Hepatocyte (in vitro differentiated cells): Measurements from ENCODE around the gene LLPH. TPM values are rescaled to one million over a fixed set of nuclear protein-coding genes. Genes with fewer than 3 reads are reported as not detected.
A peak's percentile ranks its signal among the peaks of the same experiment; 100 is the strongest.

Experiments
- DNase-seq: peaks from one replicate; pipeline ENCODE4 v3.0.0-alpha.2; 2016; ENCODE audit warnings: low spot score
- H2AFZ ChIP-seq: fragments of 200-600 bp; sonication (generic); 2 replicates; pipeline ENCODE4 v1.6.0; 2016; ENCODE audit warnings: antibody characterized with exemption, mild to moderate bottlenecking
- H3K27ac ChIP-seq: fragments of 200-600 bp; sonication (generic); 2 replicates; pipeline ENCODE4 v1.5.1; 2016; ENCODE audit warnings: mild to moderate bottlenecking
- H3K27me3 ChIP-seq: fragments of 200-600 bp; sonication (generic); 2 replicates; pipeline ENCODE4 v1.6.1; 2016
- H3K36me3 ChIP-seq: fragments of 200-600 bp; sonication (generic); replicated peaks from 2 replicates; pipeline ENCODE4 v1.5.1; 2016; ENCODE audit warnings: low read depth; ENCODE audit not compliant: insufficient read depth
- H3K4me1 ChIP-seq: fragments of 200-600 bp; sonication (generic); 2 replicates; pipeline ENCODE4 v1.5.1; 2016; ENCODE audit warnings: mild to moderate bottlenecking, moderate library complexity; ENCODE audit not compliant: insufficient read depth
- H3K4me2 ChIP-seq: fragments of 200-600 bp; sonication (generic); 2 replicates; pipeline ENCODE4 v1.6.0; 2016
- H3K4me3 ChIP-seq: fragments of 200-600 bp; sonication (generic); 2 replicates; pipeline ENCODE4 v1.5.1; 2016; ENCODE audit warnings: mild to moderate bottlenecking
- H3K79me2 ChIP-seq: fragments of 200-600 bp; sonication (generic); 2 replicates; pipeline ENCODE4 v1.6.0; 2017; ENCODE audit warnings: mild to moderate bottlenecking
- H3K9me2 ChIP-seq: fragments of 200-600 bp; sonication (generic); replicated peaks from 2 replicates; pipeline ENCODE4 v1.6.0; 2017; ENCODE audit warnings: mild to moderate bottlenecking; ENCODE audit not compliant: insufficient read depth
- H3K9me3 ChIP-seq: fragments of 200-600 bp; sonication (generic); 2 replicates; pipeline ENCODE4 v1.5.1; 2016; ENCODE audit warnings: low read depth, mild to moderate bottlenecking
- H4K20me1 ChIP-seq: fragments of 200-600 bp; sonication (generic); 2 replicates; pipeline ENCODE4 v1.6.0; 2016; ENCODE audit warnings: mild to moderate bottlenecking; ENCODE audit not compliant: insufficient read depth, poor library complexity, severe bottlenecking
- EZH2 ChIP-seq: fragments of 200-600 bp; sonication (generic); IDR thresholded peaks from 2 replicates; pipeline ENCODE4 v1.6.1; 2016; ENCODE audit warnings: antibody characterized with exemption, mild to moderate bottlenecking, borderline replicate concordance
- EZH2phosphoT487 ChIP-seq: fragments of 200-600 bp; sonication (generic); IDR thresholded peaks from one replicate; pipeline ENCODE4 v1.6.1; 2018; ENCODE audit warnings: antibody characterized with exemption, mild to moderate bottlenecking, low read depth, moderate library complexity; ENCODE audit not compliant: unreplicated experiment, severe bottlenecking
- WGBS: methylation state at CpG from one replicate; pipeline ENCODE4 v1.1.6; 2016; ENCODE audit warnings: low lambda C conversion rate; ENCODE audit errors: missing lambda C conversion rate; 5-methylcytosine and 5-hydroxymethylcytosine counted together
- polyA plus RNA-seq: library from polyadenylated mRNA; unstranded; fragments of >200 nt; fragmentation: Nextera tagmentation; extraction: Ambion mirVana; gene quantifications from 2 replicates; pipeline ENCODE4 v1.2.1, GENCODE V29; 2016
- total RNA-seq: library from RNA; depleted of rRNA; stranded (reverse); fragments of >200 nt; gene quantifications from 2 replicates; pipeline ENCODE4 v1.2.3, GENCODE V29; 2014
- TF ChIP-seq, protein P1 (sequence below): fragments of 200-600 bp; sonication (generic); IDR thresholded peaks from 2 replicates; pipeline ENCODE4 v1.5.1; 2016; ENCODE audit warnings: antibody characterized with exemption, mild to moderate bottlenecking; ENCODE audit not compliant: poor library complexity

Gene LLPH
- total and polyA plus RNA-seq, 2 experiments from 2014 or later = 17.4 to 41.1 TPM

DNA sequence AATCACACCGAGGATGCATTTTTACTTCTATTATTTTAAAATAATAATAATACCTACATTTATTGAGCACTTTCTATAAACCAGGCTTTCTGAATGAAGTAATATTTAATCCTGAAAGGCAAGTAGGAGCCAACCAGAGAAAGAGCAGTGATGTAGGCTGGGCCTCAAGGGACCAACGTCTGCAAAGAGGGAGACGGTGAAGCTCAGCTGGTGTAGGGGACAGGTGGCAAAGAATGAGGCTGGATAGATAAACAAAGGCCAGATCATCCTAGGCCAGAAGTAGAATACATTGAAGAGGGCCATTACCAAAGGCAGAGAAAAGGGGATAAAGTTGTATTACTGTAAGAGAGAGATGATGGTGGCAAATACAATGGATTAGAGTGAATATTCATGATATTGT lies 40.1 kb upstream of the LLPH start:
- H3K36me3 ChIP-seq = no peaks in the 10 kb centered on the region
- peak overlapping the region; percentile 71 for H3K4me2 ChIP-seq
- peaks cover 32% of the 10 kb centered on the region for H3K79me2 ChIP-seq
- H3K9me2 ChIP-seq = no peaks in the 10 kb centered on the region
- TF ChIP-seq EZH2 (no peak), EZH2phosphoT487 (no peak)
- TF ChIP-seq, protein P1, sequence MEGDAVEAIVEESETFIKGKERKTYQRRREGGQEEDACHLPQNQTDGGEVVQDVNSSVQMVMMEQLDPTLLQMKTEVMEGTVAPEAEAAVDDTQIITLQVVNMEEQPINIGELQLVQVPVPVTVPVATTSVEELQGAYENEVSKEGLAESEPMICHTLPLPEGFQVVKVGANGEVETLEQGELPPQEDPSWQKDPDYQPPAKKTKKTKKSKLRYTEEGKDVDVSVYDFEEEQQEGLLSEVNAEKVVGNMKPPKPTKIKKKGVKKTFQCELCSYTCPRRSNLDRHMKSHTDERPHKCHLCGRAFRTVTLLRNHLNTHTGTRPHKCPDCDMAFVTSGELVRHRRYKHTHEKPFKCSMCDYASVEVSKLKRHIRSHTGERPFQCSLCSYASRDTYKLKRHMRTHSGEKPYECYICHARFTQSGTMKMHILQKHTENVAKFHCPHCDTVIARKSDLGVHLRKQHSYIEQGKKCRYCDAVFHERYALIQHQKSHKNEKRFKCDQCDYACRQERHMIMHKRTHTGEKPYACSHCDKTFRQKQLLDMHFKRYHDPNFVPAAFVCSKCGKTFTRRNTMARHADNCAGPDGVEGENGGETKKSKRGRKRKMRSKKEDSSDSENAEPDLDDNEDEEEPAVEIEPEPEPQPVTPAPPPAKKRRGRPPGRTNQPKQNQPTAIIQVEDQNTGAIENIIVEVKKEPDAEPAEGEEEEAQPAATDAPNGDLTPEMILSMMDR = no peak
- peaks cover 16% of the 10 kb centered on the region for H3K4me1 ChIP-seq
- no peaks in the 10 kb centered on the region for H3K9me3 ChIP-seq
- no peaks in the 10 kb centered on the region for H3K27me3 ChIP-seq
- 98% methylated on average over 3 of the region's 3 CpGs for WGBS
- peak overlapping the region; percentile 76 for H2AFZ ChIP-seq
- H3K27ac ChIP-seq = peak overlapping the region; percentile 99
- no peak overlapping the region for H3K4me3 ChIP-seq
- no peak for DNase-seq
- H4K20me1 ChIP-seq = no peaks in the 10 kb centered on the region

- Histone ChIP-seq H3K9me2 (no peaks in the 10 kb centered on the region), H3K27me3 (no peaks in the 10 kb centered on the region), H4K20me1 (no peaks in the 10 kb centered on the region), H2AFZ (peak within 1 kb of the TSS; percentile 76), H3K27ac (peak within 1 kb of the TSS; percentile 99), H3K4me3 (peak within 1 kb of the TSS; percentile 68), H3K4me1 (peaks cover 16% of the 10 kb centered on the region), H3K4me2 (peak within 1 kb of the TSS; percentile 71), H3K36me3 (no peaks in the 10 kb centered on the region), H3K9me3 (peaks cover 7% of the 10 kb centered on the region), H3K79me2 (peaks cover 43% of the 10 kb centered on the region)
- WGBS = under 1% methylated on average over 65 of the region's 67 CpGs
- TF ChIP-seq EZH2phosphoT487 = no peak
- TF ChIP-seq, protein P1 = peak; percentile 52
- TF ChIP-seq EZH2 = no peak
- peak; percentile 92 for DNase-seq
Observed at GRCh38 chr12:66169221-66170170, 38.9 kb upstream of the LLPH start, which contains the start of gene TMBIM4. TMBIM4 (minus strand) TSS chr12:66169996; CDS start chr12:66169951, 45 bp downstream.

DNA sequence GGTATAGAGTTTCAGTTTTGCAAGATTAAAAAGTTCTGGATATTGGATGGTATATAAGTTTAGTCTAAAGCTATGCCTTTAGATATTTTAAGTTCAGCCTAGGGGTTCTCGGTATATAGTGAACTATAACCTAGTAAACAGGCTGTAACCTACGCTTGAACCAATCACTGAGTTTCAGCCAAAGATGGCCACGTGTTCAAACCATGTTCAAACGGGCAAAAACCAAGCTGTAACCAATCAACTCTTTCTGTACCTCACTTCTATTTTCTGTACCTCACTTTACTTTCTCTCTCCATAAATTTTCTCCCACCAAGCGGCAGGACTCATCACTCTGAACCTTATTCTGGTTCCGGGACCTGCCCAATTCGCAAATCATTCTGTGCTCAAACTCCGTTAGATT lies 37.9 kb upstream of the LLPH start:
- no peaks in the 10 kb centered on the region for H3K36me3 ChIP-seq
- H3K4me2 ChIP-seq = peak overlapping the region; percentile 71
- H3K9me2 ChIP-seq = no peaks in the 10 kb centered on the region
- TF ChIP-seq EZH2phosphoT487 (no peak), EZH2 (no peak)
- TF ChIP-seq, protein P1 = no peak
- peak overlapping the region; percentile 99 for H3K27ac ChIP-seq
- peak overlapping the region; percentile 68 for H3K4me3 ChIP-seq
- H3K27me3 ChIP-seq = no peaks in the 10 kb centered on the region
- H2AFZ ChIP-seq = no peak overlapping the region
- peaks cover 4% of the 10 kb centered on the region for H4K20me1 ChIP-seq
- peaks cover 16% of the 10 kb centered on the region for H3K4me1 ChIP-seq
- H3K9me3 ChIP-seq = peaks cover 7% of the 10 kb centered on the region
- WGBS = 92% methylated on average over 8 of the region's 8 CpGs
- no peak for DNase-seq
- H3K79me2 ChIP-seq = peaks cover 54% of the 10 kb centered on the region
